ENCODE data around the gene SERTAD3.
A peak's percentile ranks its signal among the peaks of the same experiment; 100 is the strongest.

DNA sequence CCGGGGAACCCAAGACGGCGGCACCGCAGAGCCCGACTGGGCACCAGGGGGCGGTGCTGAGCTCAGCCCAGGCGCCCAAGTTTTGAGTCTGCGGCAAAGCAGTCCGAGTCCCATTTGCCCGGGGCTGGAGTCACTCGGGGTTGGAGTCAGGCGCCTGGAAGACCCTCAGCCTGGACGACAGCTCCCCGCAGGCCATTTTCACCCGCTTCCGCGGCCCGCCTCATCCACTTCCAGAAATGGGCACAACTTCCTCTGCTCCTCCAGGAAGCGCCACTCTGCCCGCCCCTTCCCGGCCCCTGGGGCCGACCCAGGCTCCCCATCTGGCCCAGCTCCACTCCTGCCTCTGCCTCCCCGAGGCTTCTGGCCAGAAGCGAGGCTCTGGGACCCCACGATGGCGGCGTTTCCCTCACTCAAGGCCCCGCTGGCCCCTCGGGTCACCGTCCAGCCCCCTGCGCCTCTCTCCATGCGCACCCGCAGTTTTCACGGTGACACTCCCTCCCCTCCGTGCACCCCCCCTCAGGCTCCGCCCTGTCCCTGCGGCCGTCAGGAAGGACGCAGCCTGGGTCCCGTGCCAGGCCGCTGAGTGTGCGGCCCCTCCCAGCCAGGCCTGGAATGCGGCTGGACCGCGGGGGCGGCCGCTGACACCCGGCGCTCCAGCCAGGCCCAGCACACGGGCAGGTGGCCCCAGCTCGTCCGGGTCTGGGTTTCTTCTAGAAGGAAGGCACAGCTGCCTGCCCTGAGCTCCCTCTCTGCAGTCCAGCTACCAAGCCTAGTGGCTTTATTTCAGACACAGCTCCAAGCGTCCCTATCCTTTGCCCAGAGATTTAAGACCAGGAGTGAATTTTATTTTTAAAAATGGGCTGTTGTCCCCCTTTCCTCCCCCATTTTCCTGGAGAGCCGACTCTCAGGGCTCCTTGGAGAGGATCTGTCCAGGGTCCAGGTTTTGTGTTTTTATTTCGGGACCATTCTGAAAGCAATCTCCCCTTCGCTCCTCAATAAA, 23.1 kb downstream of the SERTAD3 start:
- TF ChIP-seq, protein P1, sequence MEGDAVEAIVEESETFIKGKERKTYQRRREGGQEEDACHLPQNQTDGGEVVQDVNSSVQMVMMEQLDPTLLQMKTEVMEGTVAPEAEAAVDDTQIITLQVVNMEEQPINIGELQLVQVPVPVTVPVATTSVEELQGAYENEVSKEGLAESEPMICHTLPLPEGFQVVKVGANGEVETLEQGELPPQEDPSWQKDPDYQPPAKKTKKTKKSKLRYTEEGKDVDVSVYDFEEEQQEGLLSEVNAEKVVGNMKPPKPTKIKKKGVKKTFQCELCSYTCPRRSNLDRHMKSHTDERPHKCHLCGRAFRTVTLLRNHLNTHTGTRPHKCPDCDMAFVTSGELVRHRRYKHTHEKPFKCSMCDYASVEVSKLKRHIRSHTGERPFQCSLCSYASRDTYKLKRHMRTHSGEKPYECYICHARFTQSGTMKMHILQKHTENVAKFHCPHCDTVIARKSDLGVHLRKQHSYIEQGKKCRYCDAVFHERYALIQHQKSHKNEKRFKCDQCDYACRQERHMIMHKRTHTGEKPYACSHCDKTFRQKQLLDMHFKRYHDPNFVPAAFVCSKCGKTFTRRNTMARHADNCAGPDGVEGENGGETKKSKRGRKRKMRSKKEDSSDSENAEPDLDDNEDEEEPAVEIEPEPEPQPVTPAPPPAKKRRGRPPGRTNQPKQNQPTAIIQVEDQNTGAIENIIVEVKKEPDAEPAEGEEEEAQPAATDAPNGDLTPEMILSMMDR (IDR thresholded peaks at IDR 0.05): peak; percentile 83 to 99 (median 94)
- peak; percentile 57 to 86 for TF ChIP-seq POLR2A (IDR thresholded peaks at IDR 0.05)
